Calu3 (cell line): ENCODE data around the gene PAXX. TPM values are rescaled to one million over a fixed set of nuclear protein-coding genes. Genes with fewer than 3 reads are reported as not detected.

Experiments
- BruUV-seq: library from RNA; stranded (reverse); fragments of 400-500 nt; replicated peaks from 2 replicates; lab custom pipeline; 2021; lab: Mats Ljungman, UMichigan
- CTCF ChIA-PET: fragments of 300-600 bp; sonication (Branson Sonifier 250); formaldehyde crosslinking; loops from one replicate; lab custom pipeline; 2022; ENCODE audit warnings: antibody characterized with exemption; lab: Charles Lee
- DNase-seq: peaks from one replicate; pipeline ENCODE4 v3.0.0; 2022
- H3K27ac Mint-ChIP-seq: one replicate; pipeline ENCODE4 v1.8.0; 2022; ENCODE audit warnings: mixed read lengths; ENCODE audit not compliant: unreplicated experiment
- H3K27me3 Mint-ChIP-seq: one replicate; pipeline ENCODE4 v1.8.0; 2022; ENCODE audit warnings: mixed read lengths; ENCODE audit not compliant: unreplicated experiment
- H3K36me3 Mint-ChIP-seq: one replicate; pipeline ENCODE4 v1.8.0; 2022; ENCODE audit warnings: mild to moderate bottlenecking, moderate library complexity, mixed read lengths; ENCODE audit not compliant: insufficient read depth, unreplicated experiment
- H3K4me1 Mint-ChIP-seq: one replicate; pipeline ENCODE4 v1.8.0; 2022; ENCODE audit warnings: mild to moderate bottlenecking, low read depth, mixed read lengths; ENCODE audit not compliant: unreplicated experiment
- H3K4me3 Mint-ChIP-seq: one replicate; pipeline ENCODE4 v1.8.0; 2022; ENCODE audit warnings: mild to moderate bottlenecking, low read depth, moderate library complexity, mixed read lengths; ENCODE audit not compliant: unreplicated experiment
- H3K9me3 Mint-ChIP-seq: one replicate; pipeline ENCODE4 v1.8.0; 2022; ENCODE audit warnings: low read depth, mixed read lengths; ENCODE audit not compliant: unreplicated experiment
- intact Hi-C: fragments of 100-400 bp; cut with micrococcal nuclease; formaldehyde crosslinking; loops from one replicate; pipeline ENCODE4 v1.10.0; 2022; ENCODE audit not compliant: unreplicated experiment
- total RNA-seq: library from RNA; stranded (reverse); gene quantifications from 2 replicates; pipeline ENCODE4 v1.2.3, GENCODE V29; 2022
- TF ChIP-seq, protein P1 (sequence below): fragments of 200-600 bp; IDR thresholded peaks from one replicate; pipeline ENCODE4 v1.8.0; 2022; ENCODE audit warnings: antibody characterized with exemption; ENCODE audit not compliant: unreplicated experiment

The PAXX gene
- total RNA-seq, 1 experiment from 2014 or later, result 43.7 TPM

DNA sequence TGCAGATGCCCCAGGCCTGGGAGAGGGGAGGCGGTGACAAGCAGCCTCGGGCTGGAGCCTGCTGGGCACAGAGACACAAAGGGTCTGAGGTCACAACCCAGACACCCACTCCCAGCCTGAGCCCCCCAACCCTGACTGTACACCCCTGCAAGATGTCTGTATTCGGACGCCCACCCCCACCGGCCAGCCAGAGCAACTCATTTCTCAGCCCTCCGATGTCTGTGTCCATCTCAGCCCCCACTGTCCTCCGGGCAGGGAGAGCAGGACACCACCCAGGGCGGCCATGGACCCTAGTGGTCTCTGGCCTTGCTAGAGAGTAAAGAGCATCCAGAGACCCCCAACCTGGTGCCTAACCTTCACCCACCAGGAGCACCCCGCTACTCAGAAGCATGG lies 36.3 kb upstream of the PAXX start:
- CTCF ChIA-PET, result no interaction called here
- no peak overlapping the region for H3K27ac Mint-ChIP-seq

DNA sequence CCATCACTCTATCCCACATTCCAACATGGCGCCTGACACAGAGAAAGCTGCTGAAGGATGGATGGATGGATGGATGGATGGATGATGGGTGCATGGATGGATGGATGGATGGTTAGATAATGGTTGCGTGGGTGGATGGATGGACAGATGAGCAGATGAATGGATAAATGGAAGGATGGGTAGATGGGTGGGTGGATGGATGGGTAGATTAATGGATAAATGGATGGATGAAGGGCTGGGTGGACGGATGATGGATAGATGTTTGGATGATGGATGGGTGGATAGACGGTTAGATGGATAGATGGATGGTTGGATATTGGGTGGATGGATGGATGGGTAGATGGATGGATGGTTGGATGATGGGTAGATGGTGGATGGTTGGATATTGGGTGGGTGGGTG lies 35.6 kb upstream of the PAXX start:
- Mint-ChIP-seq H3K4me1 (no peaks in the 10 kb centered on the region), H3K27me3 (no peaks in the 10 kb centered on the region), H3K36me3 (no peaks in the 10 kb centered on the region), H3K9me3 (no peaks in the 10 kb centered on the region), H3K27ac (peak overlapping the region; percentile 1), H3K4me3 (no peak overlapping the region)
- intact Hi-C loops, result no loop called here
- DNase-seq, result no peak
- TF ChIP-seq, protein P1, sequence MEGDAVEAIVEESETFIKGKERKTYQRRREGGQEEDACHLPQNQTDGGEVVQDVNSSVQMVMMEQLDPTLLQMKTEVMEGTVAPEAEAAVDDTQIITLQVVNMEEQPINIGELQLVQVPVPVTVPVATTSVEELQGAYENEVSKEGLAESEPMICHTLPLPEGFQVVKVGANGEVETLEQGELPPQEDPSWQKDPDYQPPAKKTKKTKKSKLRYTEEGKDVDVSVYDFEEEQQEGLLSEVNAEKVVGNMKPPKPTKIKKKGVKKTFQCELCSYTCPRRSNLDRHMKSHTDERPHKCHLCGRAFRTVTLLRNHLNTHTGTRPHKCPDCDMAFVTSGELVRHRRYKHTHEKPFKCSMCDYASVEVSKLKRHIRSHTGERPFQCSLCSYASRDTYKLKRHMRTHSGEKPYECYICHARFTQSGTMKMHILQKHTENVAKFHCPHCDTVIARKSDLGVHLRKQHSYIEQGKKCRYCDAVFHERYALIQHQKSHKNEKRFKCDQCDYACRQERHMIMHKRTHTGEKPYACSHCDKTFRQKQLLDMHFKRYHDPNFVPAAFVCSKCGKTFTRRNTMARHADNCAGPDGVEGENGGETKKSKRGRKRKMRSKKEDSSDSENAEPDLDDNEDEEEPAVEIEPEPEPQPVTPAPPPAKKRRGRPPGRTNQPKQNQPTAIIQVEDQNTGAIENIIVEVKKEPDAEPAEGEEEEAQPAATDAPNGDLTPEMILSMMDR, result no peak
- no TSS peak for BruUV-seq
- CTCF ChIA-PET, result no interaction called here

More for the DNA sequence above, 36.3 kb upstream of the PAXX start:
- DNase-seq, result no peak
- TF ChIP-seq, protein P1, result no peak
- H3K27me3 Mint-ChIP-seq, result no peaks in the 10 kb centered on the region
- BruUV-seq, result no TSS peak
- no peaks in the 10 kb centered on the region for H3K4me1 Mint-ChIP-seq
- H3K9me3 Mint-ChIP-seq, result no peaks in the 10 kb centered on the region
- H3K4me3 Mint-ChIP-seq, result no peak overlapping the region
- intact Hi-C loops, result no loop called here
- H3K36me3 Mint-ChIP-seq, result no peaks in the 10 kb centered on the region

DNA sequence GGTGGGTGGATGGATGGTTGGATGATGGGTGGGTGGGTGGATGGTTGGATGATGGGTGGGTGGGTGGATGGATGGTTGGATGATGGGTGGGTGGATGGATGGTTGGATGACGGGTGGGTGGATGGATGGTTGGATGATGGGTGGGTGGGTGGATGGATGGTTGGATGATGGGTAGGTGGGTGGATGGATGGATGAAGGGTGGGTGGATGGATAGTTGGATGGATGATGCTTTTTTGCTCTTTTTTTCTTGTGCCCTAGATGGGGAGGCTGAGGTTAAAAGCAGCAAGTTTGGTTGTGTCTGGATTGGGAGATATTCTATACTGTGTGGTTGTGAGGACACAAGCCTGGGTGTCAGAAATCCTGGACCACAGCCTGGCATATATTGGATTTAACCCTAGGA lies 34.8 kb upstream of the PAXX start:
- intact Hi-C loops, result no loop called here
- Mint-ChIP-seq H3K4me1 (no peaks in the 10 kb centered on the region), H3K9me3 (no peaks in the 10 kb centered on the region), H3K4me3 (no peak overlapping the region), H3K27ac (no peak overlapping the region), H3K27me3 (no peaks in the 10 kb centered on the region), H3K36me3 (no peaks in the 10 kb centered on the region)
- DNase-seq, result no peak
- no TSS peak for BruUV-seq
- TF ChIP-seq, protein P1, result no peak
- CTCF ChIA-PET, result no interaction called here

DNA sequence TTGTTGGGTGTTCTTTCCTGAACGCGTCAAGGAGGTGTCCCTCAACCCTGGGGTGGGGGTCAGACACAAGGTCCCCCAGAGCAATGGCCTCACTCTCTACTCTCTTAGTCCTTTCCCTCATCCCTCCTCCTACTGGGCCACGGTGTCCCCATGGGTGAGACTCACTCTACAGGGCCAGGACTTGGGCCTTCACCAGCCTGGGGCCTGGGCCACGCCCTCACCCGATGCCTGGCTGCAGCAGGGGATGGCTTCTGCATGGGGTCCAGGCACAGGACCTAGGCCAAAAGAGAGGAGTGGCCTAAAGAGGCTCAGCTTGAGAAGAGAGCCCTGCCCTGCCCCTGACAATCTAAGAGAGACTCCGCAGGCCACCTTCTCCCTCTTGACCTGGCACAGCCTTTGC lies 34.3 kb upstream of the PAXX start:
- DNase-seq, result no peak
- no TSS peak for BruUV-seq
- Mint-ChIP-seq H3K27me3 (no peaks in the 10 kb centered on the region), H3K9me3 (no peaks in the 10 kb centered on the region), H3K4me3 (no peak overlapping the region), H3K4me1 (no peaks in the 10 kb centered on the region), H3K27ac (no peak overlapping the region), H3K36me3 (no peaks in the 10 kb centered on the region)
- intact Hi-C loops, result no loop called here
- TF ChIP-seq, protein P1, result no peak
- CTCF ChIA-PET, result no interaction called here
